OCI-LY1 (cell line): ENCODE measurements around the gene IER3IP1.
"Not testable (repeated sequence)": the region's sequence is repeated elsewhere in the genome, so short reads cannot be mapped to it uniquely, and the experiment has no call there.

ENCODE experiments used
- H2AFZ ChIP-seq: fragments of 200-600 bp; sonication (generic), shearing (Covaris generic); 2 replicates; pipeline ENCODE4 v1.6.0; 2014; ENCODE audit warnings: antibody characterized with exemption, mild to moderate bottlenecking, low read length
- H3F3A ChIP-seq: fragments of 200-600 bp; sonication (generic), shearing (Covaris generic); 2 replicates; pipeline ENCODE4 v1.6.0; 2014; ENCODE audit warnings: mild to moderate bottlenecking, antibody characterized with exemption, low read length, moderate library complexity; ENCODE audit not compliant: insufficient read depth
- H3K27ac ChIP-seq: fragments of 200-600 bp; sonication (generic); 2 replicates; pipeline ENCODE4 v1.5.1; 2014; ENCODE audit warnings: low read length, mixed run types, mild to moderate bottlenecking, low read depth; ENCODE audit not compliant: poor library complexity, severe bottlenecking
- H3K27me3 ChIP-seq: fragments of 200-600 bp; sonication (generic); 2 replicates; pipeline ENCODE4 v1.6.0; 2014; ENCODE audit warnings: antibody characterized with exemption, mild to moderate bottlenecking, low read length, moderate library complexity; ENCODE audit not compliant: insufficient read depth
- H3K36me3 ChIP-seq: fragments of 200-600 bp; sonication (generic); 2 replicates; pipeline ENCODE4 v1.6.1; 2014; ENCODE audit warnings: mild to moderate bottlenecking, antibody characterized with exemption, low read length, moderate library complexity, mixed read lengths; ENCODE audit not compliant: insufficient read depth
- H3K4me1 ChIP-seq: fragments of 200-600 bp; sonication (generic); 2 replicates; pipeline ENCODE4 v1.5.1; 2014; ENCODE audit warnings: mild to moderate bottlenecking, low read length, moderate library complexity; ENCODE audit not compliant: insufficient read depth, severe bottlenecking
- H3K4me2 ChIP-seq: fragments of 200-600 bp; sonication (generic), shearing (Covaris generic); 2 replicates; pipeline ENCODE4 v1.6.1; 2014; ENCODE audit warnings: low read length
- H3K4me3 ChIP-seq: fragments of 200-600 bp; sonication (generic); 2 replicates; pipeline ENCODE4 v1.5.1; 2014; ENCODE audit warnings: low read length, low read depth, mild to moderate bottlenecking, mixed read lengths; ENCODE audit not compliant: poor library complexity, severe bottlenecking
- H3K79me2 ChIP-seq: fragments of 200-600 bp; shearing (Covaris generic); 2 replicates; pipeline ENCODE4 v1.6.1; 2016; ENCODE audit warnings: mixed run types, low read length, mixed read lengths; ENCODE audit not compliant: insufficient read depth
- H3K9ac ChIP-seq: fragments of 200-600 bp; sonication (generic), shearing (Covaris generic); 2 replicates; pipeline ENCODE4 v1.6.1; 2014; ENCODE audit warnings: mild to moderate bottlenecking, low read length, mixed read lengths
- H3K9me2 ChIP-seq: fragments of 200-600 bp; sonication (generic), shearing (Covaris generic); 2 replicates; pipeline ENCODE4 v1.6.1; 2014; ENCODE audit warnings: low read depth, mild to moderate bottlenecking, low read length, mixed read lengths
- H3K9me3 ChIP-seq: fragments of 200-600 bp; shearing (Covaris generic); 2 replicates; pipeline ENCODE4 v1.6.1; 2014; ENCODE audit warnings: low read length, mixed read lengths
- H4K20me1 ChIP-seq: fragments of 200-600 bp; sonication (generic), shearing (Covaris generic); 2 replicates; pipeline ENCODE4 v1.6.0; 2016; ENCODE audit warnings: mild to moderate bottlenecking, low read length; ENCODE audit not compliant: insufficient read depth
- EZH2 ChIP-seq: fragments of 200-600 bp; sonication (generic), shearing (Covaris generic); IDR thresholded peaks from 2 replicates; pipeline ENCODE4 v1.8.0; 2017; ENCODE audit warnings: borderline replicate concordance, mixed run types, mild to moderate bottlenecking, antibody characterized with exemption, low read length, moderate library complexity, mixed read lengths
- TF ChIP-seq, protein P1 (sequence below): fragments of 200-600 bp; sonication (generic), shearing (Covaris generic); IDR thresholded peaks from 2 replicates; pipeline ENCODE4 v1.5.1; 2017; ENCODE audit warnings: mild to moderate bottlenecking, antibody characterized with exemption, low read length, moderate library complexity, mixed read lengths

The IER3IP1 gene

DNA sequence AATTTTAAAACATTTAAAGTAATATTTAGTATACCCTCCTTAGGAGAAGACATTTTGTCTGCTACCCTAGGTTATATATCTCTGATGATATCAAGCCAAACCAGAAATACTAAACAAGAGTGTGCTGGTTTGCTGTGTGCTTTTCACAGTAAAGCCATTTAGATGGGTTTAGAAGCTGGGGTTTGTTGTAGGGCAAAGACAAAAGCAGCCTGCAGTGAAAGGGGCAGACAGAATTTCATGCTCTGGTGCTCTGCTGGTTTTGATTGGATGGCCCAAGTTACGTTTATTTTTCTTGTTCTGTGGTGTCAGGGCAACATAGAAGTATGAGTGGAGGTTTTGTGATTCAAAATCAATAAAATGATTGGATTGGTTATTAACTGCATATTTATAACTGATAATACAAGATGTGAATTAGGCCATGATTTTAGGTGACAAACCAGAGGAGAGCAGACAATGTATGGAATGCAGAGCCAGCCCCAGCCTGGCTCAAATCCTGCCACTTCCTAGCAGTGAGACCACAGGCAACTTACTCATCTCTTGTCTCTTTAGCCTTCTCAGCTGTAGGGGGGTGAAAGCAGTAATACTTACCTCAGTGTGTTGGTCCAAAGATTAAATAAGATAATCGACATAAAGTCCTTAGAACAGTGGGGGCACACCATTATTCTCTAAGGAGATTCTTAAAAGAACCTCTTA lies 30.9 kb upstream of the IER3IP1 start:
- no peak for TF ChIP-seq EZH2
- TF ChIP-seq, protein P1, sequence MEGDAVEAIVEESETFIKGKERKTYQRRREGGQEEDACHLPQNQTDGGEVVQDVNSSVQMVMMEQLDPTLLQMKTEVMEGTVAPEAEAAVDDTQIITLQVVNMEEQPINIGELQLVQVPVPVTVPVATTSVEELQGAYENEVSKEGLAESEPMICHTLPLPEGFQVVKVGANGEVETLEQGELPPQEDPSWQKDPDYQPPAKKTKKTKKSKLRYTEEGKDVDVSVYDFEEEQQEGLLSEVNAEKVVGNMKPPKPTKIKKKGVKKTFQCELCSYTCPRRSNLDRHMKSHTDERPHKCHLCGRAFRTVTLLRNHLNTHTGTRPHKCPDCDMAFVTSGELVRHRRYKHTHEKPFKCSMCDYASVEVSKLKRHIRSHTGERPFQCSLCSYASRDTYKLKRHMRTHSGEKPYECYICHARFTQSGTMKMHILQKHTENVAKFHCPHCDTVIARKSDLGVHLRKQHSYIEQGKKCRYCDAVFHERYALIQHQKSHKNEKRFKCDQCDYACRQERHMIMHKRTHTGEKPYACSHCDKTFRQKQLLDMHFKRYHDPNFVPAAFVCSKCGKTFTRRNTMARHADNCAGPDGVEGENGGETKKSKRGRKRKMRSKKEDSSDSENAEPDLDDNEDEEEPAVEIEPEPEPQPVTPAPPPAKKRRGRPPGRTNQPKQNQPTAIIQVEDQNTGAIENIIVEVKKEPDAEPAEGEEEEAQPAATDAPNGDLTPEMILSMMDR = no peak
- Histone ChIP-seq H3K9me2 (no peaks in the 10 kb centered on the region), H3K4me1 (no peaks in the 10 kb centered on the region), H3K36me3 (no peaks in the 10 kb centered on the region), H3K4me2 (no peak overlapping the region), H4K20me1 (no peaks in the 10 kb centered on the region), H3K9me3 (no peaks in the 10 kb centered on the region), H3K27me3 (no peaks in the 10 kb centered on the region), H3K27ac (no peak overlapping the region), H3K79me2 (no peaks in the 10 kb centered on the region), H3F3A (no peaks in the 10 kb centered on the region), H3K4me3 (no peak overlapping the region), H3K9ac (no peak overlapping the region), H2AFZ (no peak overlapping the region)

GRCh38 chr18:47204908-47205522 lies 28.9 kb upstream of the IER3IP1 start:
- no peak overlapping the region for H3K27ac ChIP-seq
- no peaks in the 10 kb centered on the region for H4K20me1 ChIP-seq
- no peak overlapping the region for H2AFZ ChIP-seq
- H3K9me2 ChIP-seq = no peaks in the 10 kb centered on the region
- H3K4me2 ChIP-seq = no peak overlapping the region
- no peaks in the 10 kb centered on the region for H3F3A ChIP-seq
- no peaks in the 10 kb centered on the region for H3K9me3 ChIP-seq
- H3K36me3 ChIP-seq = no peaks in the 10 kb centered on the region
- TF ChIP-seq, protein P1 = peak; percentile 76
- TF ChIP-seq EZH2 = no peak
- no peak overlapping the region for H3K9ac ChIP-seq
- no peaks in the 10 kb centered on the region for H3K27me3 ChIP-seq
- no peaks in the 10 kb centered on the region for H3K4me1 ChIP-seq
- no peak overlapping the region for H3K4me3 ChIP-seq
- H3K79me2 ChIP-seq = no peaks in the 10 kb centered on the region

DNA sequence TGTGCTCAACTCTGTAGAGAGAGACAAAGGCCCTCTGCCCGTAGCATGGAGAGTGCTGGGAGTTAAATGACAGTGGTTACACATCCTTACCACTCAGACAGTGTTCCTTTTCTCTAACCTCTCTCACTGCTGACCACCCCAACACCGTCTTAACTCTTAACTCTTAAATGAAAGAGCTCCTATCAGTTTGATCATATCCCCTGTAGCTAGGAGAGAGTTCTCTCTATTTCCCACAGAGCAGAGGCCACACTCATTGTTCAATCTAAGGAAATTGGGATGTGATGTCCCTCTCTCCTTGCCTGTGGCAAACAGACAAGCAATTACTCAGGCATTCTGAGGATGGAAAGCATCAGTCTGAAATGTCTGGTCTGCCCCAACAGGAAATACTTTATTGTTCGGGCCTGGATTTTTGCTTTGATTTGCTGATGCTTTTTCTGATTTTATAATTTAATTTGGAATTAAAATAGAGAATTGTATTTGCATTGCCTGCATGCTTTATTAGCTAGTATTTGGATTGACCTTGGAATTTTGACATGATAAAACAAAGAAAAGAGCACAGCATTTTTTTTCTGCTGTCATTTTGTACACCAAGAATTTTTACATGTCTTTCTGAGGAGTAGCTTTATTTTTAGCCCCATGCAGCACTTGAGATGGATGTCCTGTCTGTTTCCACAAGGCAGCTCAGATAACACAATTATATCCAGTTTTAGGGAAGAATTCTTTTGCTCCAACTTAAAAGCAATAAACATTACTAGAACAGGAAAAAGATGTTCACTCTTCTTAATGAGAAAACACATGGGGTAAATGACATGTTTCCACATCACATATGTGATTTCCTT lies 27.7 kb upstream of the IER3IP1 start:
- H3K9me3 ChIP-seq = no peaks in the 10 kb centered on the region
- H3K4me1 ChIP-seq = no peaks in the 10 kb centered on the region
- H3K27ac ChIP-seq = no peak overlapping the region
- H3K27me3 ChIP-seq = no peaks in the 10 kb centered on the region
- no peaks in the 10 kb centered on the region for H4K20me1 ChIP-seq
- no peaks in the 10 kb centered on the region for H3K36me3 ChIP-seq
- no peak overlapping the region for H3K4me3 ChIP-seq
- no peaks in the 10 kb centered on the region for H3K79me2 ChIP-seq
- H3K9ac ChIP-seq = no peak overlapping the region
- TF ChIP-seq, protein P1 = no peak
- no peak for TF ChIP-seq EZH2
- no peaks in the 10 kb centered on the region for H3F3A ChIP-seq
- H3K4me2 ChIP-seq = no peak overlapping the region
- no peak overlapping the region for H2AFZ ChIP-seq
- no peaks in the 10 kb centered on the region for H3K9me2 ChIP-seq

GRCh38 chr18:47195961-47196360 lies 19.8 kb upstream of the IER3IP1 start:
- not testable (repeated sequence) for H3K4me2 ChIP-seq, H3K36me3 ChIP-seq, H3F3A ChIP-seq, H3K4me3 ChIP-seq, H3K9me2 ChIP-seq, H3K9ac ChIP-seq, H3K4me1 ChIP-seq, H4K20me1 ChIP-seq, H3K27me3 ChIP-seq, H3K79me2 ChIP-seq, H3K9me3 ChIP-seq, H3K27ac ChIP-seq, H2AFZ ChIP-seq
